Hepatocyte (in vitro differentiated cells): ENCODE results near the gene KDM6A. TPM values are rescaled to one million over a fixed set of nuclear protein-coding genes. Genes with fewer than 3 reads are reported as not detected.
A peak's percentile ranks its signal among the peaks of the same experiment; 100 is the strongest.

Source experiments
- DNase-seq: peaks from one replicate; pipeline ENCODE4 v3.0.0-alpha.2; 2016; ENCODE audit warnings: low spot score
- H2AFZ ChIP-seq: fragments of 200-600 bp; sonication (generic); 2 replicates; pipeline ENCODE4 v1.6.0; 2016; ENCODE audit warnings: antibody characterized with exemption, mild to moderate bottlenecking
- H3K27ac ChIP-seq: fragments of 200-600 bp; sonication (generic); 2 replicates; pipeline ENCODE4 v1.5.1; 2016; ENCODE audit warnings: mild to moderate bottlenecking
- H3K27me3 ChIP-seq: fragments of 200-600 bp; sonication (generic); 2 replicates; pipeline ENCODE4 v1.6.1; 2016
- H3K36me3 ChIP-seq: fragments of 200-600 bp; sonication (generic); replicated peaks from 2 replicates; pipeline ENCODE4 v1.5.1; 2016; ENCODE audit warnings: low read depth; ENCODE audit not compliant: insufficient read depth
- H3K4me1 ChIP-seq: fragments of 200-600 bp; sonication (generic); 2 replicates; pipeline ENCODE4 v1.5.1; 2016; ENCODE audit warnings: mild to moderate bottlenecking, moderate library complexity; ENCODE audit not compliant: insufficient read depth
- H3K4me2 ChIP-seq: fragments of 200-600 bp; sonication (generic); 2 replicates; pipeline ENCODE4 v1.6.0; 2016
- H3K4me3 ChIP-seq: fragments of 200-600 bp; sonication (generic); 2 replicates; pipeline ENCODE4 v1.5.1; 2016; ENCODE audit warnings: mild to moderate bottlenecking
- H3K79me2 ChIP-seq: fragments of 200-600 bp; sonication (generic); 2 replicates; pipeline ENCODE4 v1.6.0; 2017; ENCODE audit warnings: mild to moderate bottlenecking
- H3K9me2 ChIP-seq: fragments of 200-600 bp; sonication (generic); replicated peaks from 2 replicates; pipeline ENCODE4 v1.6.0; 2017; ENCODE audit warnings: mild to moderate bottlenecking; ENCODE audit not compliant: insufficient read depth
- H3K9me3 ChIP-seq: fragments of 200-600 bp; sonication (generic); 2 replicates; pipeline ENCODE4 v1.5.1; 2016; ENCODE audit warnings: low read depth, mild to moderate bottlenecking
- H4K20me1 ChIP-seq: fragments of 200-600 bp; sonication (generic); 2 replicates; pipeline ENCODE4 v1.6.0; 2016; ENCODE audit warnings: mild to moderate bottlenecking; ENCODE audit not compliant: insufficient read depth, poor library complexity, severe bottlenecking
- CTCF ChIP-seq: fragments of 200-600 bp; sonication (generic); IDR thresholded peaks from 2 replicates; pipeline ENCODE4 v1.5.1; 2016; ENCODE audit warnings: antibody characterized with exemption, mild to moderate bottlenecking; ENCODE audit not compliant: poor library complexity
- EZH2 ChIP-seq: fragments of 200-600 bp; sonication (generic); IDR thresholded peaks from 2 replicates; pipeline ENCODE4 v1.6.1; 2016; ENCODE audit warnings: antibody characterized with exemption, mild to moderate bottlenecking, borderline replicate concordance
- EZH2phosphoT487 ChIP-seq: fragments of 200-600 bp; sonication (generic); IDR thresholded peaks from one replicate; pipeline ENCODE4 v1.6.1; 2018; ENCODE audit warnings: antibody characterized with exemption, mild to moderate bottlenecking, low read depth, moderate library complexity; ENCODE audit not compliant: unreplicated experiment, severe bottlenecking
- WGBS: methylation state at CpG from one replicate; pipeline ENCODE4 v1.1.6; 2016; ENCODE audit warnings: low lambda C conversion rate; ENCODE audit errors: missing lambda C conversion rate; 5-methylcytosine and 5-hydroxymethylcytosine counted together
- polyA plus RNA-seq: library from polyadenylated mRNA; unstranded; fragments of >200 nt; fragmentation: Nextera tagmentation; extraction: Ambion mirVana; gene quantifications from 2 replicates; pipeline ENCODE4 v1.2.1, GENCODE V29; 2016
- total RNA-seq: library from RNA; depleted of rRNA; stranded (reverse); fragments of >200 nt; gene quantifications from 2 replicates; pipeline ENCODE4 v1.2.3, GENCODE V29; 2014

Gene KDM6A
- total and polyA plus RNA-seq, 2 experiments from 2014 or later, result 13.7 to 46.2 TPM

DNA sequence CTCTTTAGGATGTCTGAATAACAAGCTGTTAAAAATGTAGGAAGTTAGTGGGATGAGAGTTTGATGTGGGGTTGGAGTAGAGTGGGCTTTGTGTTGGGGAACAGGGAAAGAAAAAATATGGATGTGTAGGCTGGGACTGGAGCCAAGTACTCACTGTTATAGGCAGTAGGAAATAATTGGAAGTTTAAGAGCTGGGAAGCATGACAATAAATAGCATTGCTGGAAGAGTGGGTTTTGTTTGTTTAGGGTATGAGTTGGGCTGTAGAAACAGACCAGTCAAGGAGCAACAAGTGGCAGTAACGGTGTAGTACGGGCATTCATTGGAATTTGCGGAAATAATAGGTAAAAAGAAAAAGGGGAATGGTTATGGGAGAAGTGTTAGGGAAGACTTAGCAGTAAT lies 81.6 kb downstream of the KDM6A start:
- peaks cover 77% of the 10 kb centered on the region for H4K20me1 ChIP-seq
- no peaks in the 10 kb centered on the region for H3K9me2 ChIP-seq
- DNase-seq, result no peak
- no peak overlapping the region for H2AFZ ChIP-seq
- H3K4me2 ChIP-seq, result peak overlapping the region; percentile 61
- H3K79me2 ChIP-seq, result peaks cover 96% of the 10 kb centered on the region
- no peak overlapping the region for H3K27ac ChIP-seq
- H3K36me3 ChIP-seq, result no peaks in the 10 kb centered on the region
- peaks cover 7% of the 10 kb centered on the region for H3K4me1 ChIP-seq
- H3K4me3 ChIP-seq, result no peak overlapping the region
- WGBS, result 55% methylated on average over 3 of the region's 3 CpGs
- no peaks in the 10 kb centered on the region for H3K27me3 ChIP-seq
- H3K9me3 ChIP-seq, result no peaks in the 10 kb centered on the region
- TF ChIP-seq EZH2, result no peak
- TF ChIP-seq CTCF, result no peak
- no peak for TF ChIP-seq EZH2phosphoT487

GRCh38 chrX:44957848-44958247 lies 84.9 kb downstream of the KDM6A start:
- Histone ChIP-seq H3K36me3 (no peaks in the 10 kb centered on the region), H3K4me3 (no peak overlapping the region), H3K27me3 (no peaks in the 10 kb centered on the region), H3K4me2 (no peak overlapping the region), H2AFZ (no peak overlapping the region), H3K9me2 (no peaks in the 10 kb centered on the region), H3K9me3 (no peaks in the 10 kb centered on the region), H3K4me1 (peaks cover 8% of the 10 kb centered on the region), H3K27ac (no peak overlapping the region), H3K79me2 (peaks cover 96% of the 10 kb centered on the region), H4K20me1 (peaks cover 81% of the 10 kb centered on the region)
- WGBS, result 86% methylated on average over 2 of the region's 2 CpGs
- TF ChIP-seq EZH2phosphoT487 (no peak), EZH2 (no peak), CTCF (no peak)
- no peak for DNase-seq

DNA sequence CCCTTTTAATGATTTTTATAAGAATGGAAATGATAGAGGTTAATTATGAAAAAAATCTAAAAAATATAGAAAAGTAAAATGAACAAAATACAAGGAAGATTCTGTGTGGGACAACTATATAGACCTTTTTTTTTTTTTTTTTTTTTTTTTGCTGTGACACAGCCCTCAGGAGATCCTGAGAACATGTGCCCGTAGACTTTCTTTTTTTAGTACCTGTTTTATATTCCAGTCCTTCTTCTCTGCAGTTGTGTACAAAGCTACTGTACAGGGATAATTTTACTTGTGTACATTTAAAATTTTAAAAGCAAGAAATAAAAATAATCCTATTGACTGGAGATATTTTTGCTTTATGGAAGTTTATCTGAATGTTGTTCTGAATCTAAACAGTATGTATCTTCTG lies 85.5 kb downstream of the KDM6A start:
- peaks cover 96% of the 10 kb centered on the region for H3K79me2 ChIP-seq
- WGBS, result 82% methylated on average over 1 of the region's 1 CpG

More for the DNA sequence above, 85.5 kb downstream of the KDM6A start:
- H3K9me3 ChIP-seq, result no peaks in the 10 kb centered on the region
- no peaks in the 10 kb centered on the region for H3K27me3 ChIP-seq
- H4K20me1 ChIP-seq, result peaks cover 75% of the 10 kb centered on the region
- no peak overlapping the region for H3K4me2 ChIP-seq
- DNase-seq, result no peak
- TF ChIP-seq EZH2phosphoT487, result no peak
- TF ChIP-seq EZH2, result no peak
- TF ChIP-seq CTCF, result no peak
- H3K36me3 ChIP-seq, result no peaks in the 10 kb centered on the region
- peaks cover 8% of the 10 kb centered on the region for H3K4me1 ChIP-seq
- no peak overlapping the region for H2AFZ ChIP-seq
- H3K4me3 ChIP-seq, result no peak overlapping the region
- H3K9me2 ChIP-seq, result no peaks in the 10 kb centered on the region
- no peak overlapping the region for H3K27ac ChIP-seq
